ENCODE data around the gene HSD17B11.

- TF ChIP-seq EZH2 (IDR thresholded peaks at IDR 0.05; ENCODE audit: borderline replicate concordance) (no peak), CTCF (IDR thresholded peaks at IDR 0.05; ENCODE audit: poor library complexity) (no peak)
Measured at GRCh38 chr4:87316961-87317360, 74.0 kb downstream of the HSD17B11 start.

Data from hepatocyte (in vitro differentiated cells).